DOHH2 (cell line): ENCODE data around the gene PIWIL4.

ENCODE experiments used
- H3F3A ChIP-seq: fragments of 200-600 bp; sonication (generic), shearing (Covaris generic); 2 replicates; pipeline ENCODE4 v1.6.0; 2016; ENCODE audit warnings: antibody characterized with exemption, mild to moderate bottlenecking; ENCODE audit not compliant: control insufficient read depth, insufficient read depth
- H3K27ac ChIP-seq: fragments of 200-600 bp; sonication (generic); 2 replicates; pipeline ENCODE4 v1.5.1; 2014; ENCODE audit warnings: low read depth, mild to moderate bottlenecking, low read length, moderate library complexity
- H3K27me3 ChIP-seq: fragments of 200-600 bp; sonication (generic); 2 replicates; pipeline ENCODE4 v1.6.1; 2014; ENCODE audit warnings: mild to moderate bottlenecking, low read length, mixed read lengths; ENCODE audit not compliant: control insufficient read depth
- H3K36me3 ChIP-seq: fragments of 200-600 bp; sonication (generic); 2 replicates; pipeline ENCODE4 v1.6.1; 2014; ENCODE audit warnings: mild to moderate bottlenecking, low read length, moderate library complexity, mixed read lengths; ENCODE audit not compliant: control insufficient read depth
- H3K4me1 ChIP-seq: fragments of 200-600 bp; sonication (generic); 2 replicates; pipeline ENCODE4 v1.6.1; 2014; ENCODE audit warnings: mild to moderate bottlenecking, low read length, mixed read lengths; ENCODE audit not compliant: control insufficient read depth
- H3K4me2 ChIP-seq: fragments of 200-600 bp; sonication (generic); 2 replicates; pipeline ENCODE4 v1.6.0; 2014; ENCODE audit warnings: mild to moderate bottlenecking, low read length, moderate library complexity
- H3K4me3 ChIP-seq: fragments of 200-600 bp; sonication (generic); 2 replicates; pipeline ENCODE4 v1.5.1; 2014; ENCODE audit warnings: mild to moderate bottlenecking, low read length, mixed read lengths
- H3K79me2 ChIP-seq: fragments of 200-600 bp; sonication (generic); 2 replicates; pipeline ENCODE4 v1.6.1; 2014; ENCODE audit warnings: mild to moderate bottlenecking, low read length, mixed read lengths; ENCODE audit not compliant: control insufficient read depth
- H3K9me2 ChIP-seq: fragments of 200-600 bp; sonication (generic); replicated peaks from 2 replicates; pipeline ENCODE4 v1.6.1; 2014; ENCODE audit warnings: mild to moderate bottlenecking, low read length, mixed read lengths; ENCODE audit not compliant: control insufficient read depth
- H3K9me3 ChIP-seq: fragments of 200-600 bp; sonication (generic); 2 replicates; pipeline ENCODE4 v1.6.1; 2014; ENCODE audit warnings: antibody characterized with exemption, low read length, mixed read lengths; ENCODE audit not compliant: control insufficient read depth, insufficient read depth
- H4K20me1 ChIP-seq: fragments of 200-600 bp; sonication (generic); 2 replicates; pipeline ENCODE4 v1.6.0; 2014; ENCODE audit warnings: low read depth, mild to moderate bottlenecking, antibody characterized with exemption, low read length, moderate library complexity; ENCODE audit not compliant: control insufficient read depth, insufficient read depth
- EZH2phosphoT487 ChIP-seq: fragments of 200-600 bp; sonication (generic); IDR thresholded peaks from 2 replicates; pipeline ENCODE4 v1.6.1; 2017; ENCODE audit warnings: borderline replicate concordance, mild to moderate bottlenecking, antibody characterized with exemption, low read length, moderate library complexity, mixed read lengths
- TF ChIP-seq, protein P1 (sequence below): fragments of 200-600 bp; sonication (generic); IDR thresholded peaks from one replicate; pipeline ENCODE4 v1.5.1; 2014; ENCODE audit warnings: antibody characterized with exemption, mild to moderate bottlenecking, low read depth, low read length; ENCODE audit not compliant: poor library complexity, severe bottlenecking

PIWIL4 gene

DNA sequence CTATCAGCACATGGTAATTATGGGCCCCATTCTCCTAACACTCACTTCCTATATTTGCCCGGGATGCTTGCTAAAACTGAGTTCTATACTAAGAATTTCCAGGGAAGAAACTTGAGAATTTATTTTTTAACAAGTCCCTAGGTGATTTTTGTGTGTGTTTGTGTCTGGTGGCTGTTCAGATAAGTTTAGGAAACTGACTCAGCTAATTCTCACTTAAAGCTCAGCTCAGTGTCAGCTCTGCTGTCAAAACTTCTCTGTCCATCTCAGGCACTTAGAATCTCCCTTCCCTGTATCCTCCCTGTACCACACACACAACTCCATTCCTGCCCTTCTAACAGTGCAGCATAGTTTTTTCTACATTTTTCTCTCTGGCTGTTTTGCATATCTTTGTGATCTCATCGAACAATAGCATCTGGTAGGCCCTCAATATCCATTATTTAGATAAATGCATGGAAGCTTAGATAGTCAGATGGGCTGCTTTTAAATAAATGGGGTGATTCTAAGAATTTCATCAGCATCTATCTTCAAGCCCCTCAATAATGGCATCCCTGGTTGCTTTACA, 69.3 kb downstream of the PIWIL4 start:
- no peak overlapping the region for H3K4me2 ChIP-seq
- no peaks in the 10 kb centered on the region for H3K4me1 ChIP-seq
- TF ChIP-seq, protein P1, sequence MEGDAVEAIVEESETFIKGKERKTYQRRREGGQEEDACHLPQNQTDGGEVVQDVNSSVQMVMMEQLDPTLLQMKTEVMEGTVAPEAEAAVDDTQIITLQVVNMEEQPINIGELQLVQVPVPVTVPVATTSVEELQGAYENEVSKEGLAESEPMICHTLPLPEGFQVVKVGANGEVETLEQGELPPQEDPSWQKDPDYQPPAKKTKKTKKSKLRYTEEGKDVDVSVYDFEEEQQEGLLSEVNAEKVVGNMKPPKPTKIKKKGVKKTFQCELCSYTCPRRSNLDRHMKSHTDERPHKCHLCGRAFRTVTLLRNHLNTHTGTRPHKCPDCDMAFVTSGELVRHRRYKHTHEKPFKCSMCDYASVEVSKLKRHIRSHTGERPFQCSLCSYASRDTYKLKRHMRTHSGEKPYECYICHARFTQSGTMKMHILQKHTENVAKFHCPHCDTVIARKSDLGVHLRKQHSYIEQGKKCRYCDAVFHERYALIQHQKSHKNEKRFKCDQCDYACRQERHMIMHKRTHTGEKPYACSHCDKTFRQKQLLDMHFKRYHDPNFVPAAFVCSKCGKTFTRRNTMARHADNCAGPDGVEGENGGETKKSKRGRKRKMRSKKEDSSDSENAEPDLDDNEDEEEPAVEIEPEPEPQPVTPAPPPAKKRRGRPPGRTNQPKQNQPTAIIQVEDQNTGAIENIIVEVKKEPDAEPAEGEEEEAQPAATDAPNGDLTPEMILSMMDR = no peak
- no peak for TF ChIP-seq EZH2phosphoT487
- no peaks in the 10 kb centered on the region for H3K79me2 ChIP-seq
- no peaks in the 10 kb centered on the region for H3K9me2 ChIP-seq
- no peak overlapping the region for H3K4me3 ChIP-seq
- H3K27ac ChIP-seq = no peak overlapping the region
- no peaks in the 10 kb centered on the region for H3K27me3 ChIP-seq
- H3K9me3 ChIP-seq = no peaks in the 10 kb centered on the region
- no peaks in the 10 kb centered on the region for H4K20me1 ChIP-seq
- no peaks in the 10 kb centered on the region for H3K36me3 ChIP-seq
- H3F3A ChIP-seq = no peaks in the 10 kb centered on the region

DNA sequence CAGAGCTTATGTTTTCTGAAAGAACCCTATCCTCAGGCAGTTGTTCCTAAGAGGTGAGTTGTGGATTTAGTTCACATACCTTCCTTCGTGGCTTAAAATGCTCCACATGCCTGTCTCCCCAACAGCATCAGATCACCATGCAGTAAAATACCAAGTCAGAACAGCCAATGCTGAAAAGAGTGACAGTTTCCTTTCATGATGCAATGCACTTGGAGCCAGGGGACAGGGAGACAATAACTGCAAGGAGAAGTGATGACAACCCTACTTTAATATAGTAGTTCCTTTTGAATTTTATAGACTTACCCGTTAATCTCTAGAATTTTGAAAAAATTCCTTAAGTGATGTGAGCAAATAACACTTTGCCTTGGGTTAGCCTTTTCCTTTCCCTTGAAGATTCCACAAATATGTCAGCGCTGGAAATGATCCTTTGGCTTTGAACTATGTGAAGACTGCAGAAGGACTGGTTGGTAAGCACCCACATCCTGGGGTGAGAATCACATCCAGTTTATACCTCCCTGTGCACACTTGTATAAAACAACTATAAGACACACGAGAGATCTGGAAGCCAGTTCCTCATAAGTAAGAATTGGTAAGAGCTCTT, 71.2 kb downstream of the PIWIL4 start:
- H3K9me2 ChIP-seq = no peaks in the 10 kb centered on the region
- TF ChIP-seq, protein P1 = no peak
- no peaks in the 10 kb centered on the region for H4K20me1 ChIP-seq
- H3K36me3 ChIP-seq = no peaks in the 10 kb centered on the region
- no peaks in the 10 kb centered on the region for H3K27me3 ChIP-seq
- no peaks in the 10 kb centered on the region for H3F3A ChIP-seq
- no peak overlapping the region for H3K4me3 ChIP-seq
- H3K4me2 ChIP-seq = no peak overlapping the region
- no peaks in the 10 kb centered on the region for H3K79me2 ChIP-seq
- no peaks in the 10 kb centered on the region for H3K9me3 ChIP-seq
- no peak overlapping the region for H3K27ac ChIP-seq
- no peaks in the 10 kb centered on the region for H3K4me1 ChIP-seq

DNA sequence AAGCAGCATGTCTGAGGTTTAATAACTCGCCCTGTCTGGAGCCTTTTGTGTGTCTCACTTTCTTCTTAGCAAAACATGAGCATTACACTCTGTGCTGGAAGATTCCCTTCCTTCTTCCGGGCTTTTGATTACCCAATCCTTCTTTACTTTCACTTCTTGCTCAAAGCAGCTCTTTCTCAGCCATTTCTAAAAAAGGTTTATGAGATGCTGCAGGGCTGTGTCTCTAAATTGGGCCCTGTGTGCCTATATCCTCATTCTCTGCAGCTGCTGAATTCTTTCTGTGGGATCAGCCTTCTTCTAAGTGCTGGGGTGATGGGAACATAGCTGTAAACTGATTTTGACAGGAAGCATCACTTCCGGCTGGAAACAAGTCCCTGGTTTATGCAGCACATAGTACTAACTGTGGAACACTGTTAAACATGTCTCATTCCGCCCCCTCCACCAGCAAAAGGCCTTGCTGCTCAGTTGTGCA, 71.8 kb downstream of the PIWIL4 start:
- Histone ChIP-seq H4K20me1 (no peaks in the 10 kb centered on the region), H3K27ac (no peak overlapping the region), H3K4me2 (no peak overlapping the region), H3K4me1 (no peaks in the 10 kb centered on the region), H3K79me2 (no peaks in the 10 kb centered on the region), H3K27me3 (no peaks in the 10 kb centered on the region), H3K9me2 (no peaks in the 10 kb centered on the region), H3F3A (no peaks in the 10 kb centered on the region), H3K9me3 (no peaks in the 10 kb centered on the region), H3K36me3 (no peaks in the 10 kb centered on the region), H3K4me3 (no peak overlapping the region)
- no peak for TF ChIP-seq EZH2phosphoT487
- TF ChIP-seq, protein P1 = no peak
